Muscle of arm (tissue), 12 donors: ENCODE results near the gene VWA5B1. TPM values are rescaled to one million over a fixed set of nuclear protein-coding genes. Genes with fewer than 3 reads are reported as not detected.
"Not testable (repeated sequence)": the region's sequence is repeated elsewhere in the genome, so short reads cannot be mapped to it uniquely, and the experiment has no call there.

ENCODE experiments used
- DNase-seq: peaks from one replicate; pipeline ENCODE4 v3.0.0-alpha.2; 2013
- polyA plus RNA-seq, 12 donors: library from polyadenylated mRNA; unstranded; fragments of 120-200 nt; gene quantifications; one replicate each; pipeline ENCODE4 v1.2.1, GENCODE V29; 2013; ENCODE audit not compliant: insufficient read length in 12 of 12

VWA5B1 gene
- polyA plus RNA-seq, 12 donors: 0.05 to 0.44 (median 0.16) TPM; not detected in 2

DNA sequence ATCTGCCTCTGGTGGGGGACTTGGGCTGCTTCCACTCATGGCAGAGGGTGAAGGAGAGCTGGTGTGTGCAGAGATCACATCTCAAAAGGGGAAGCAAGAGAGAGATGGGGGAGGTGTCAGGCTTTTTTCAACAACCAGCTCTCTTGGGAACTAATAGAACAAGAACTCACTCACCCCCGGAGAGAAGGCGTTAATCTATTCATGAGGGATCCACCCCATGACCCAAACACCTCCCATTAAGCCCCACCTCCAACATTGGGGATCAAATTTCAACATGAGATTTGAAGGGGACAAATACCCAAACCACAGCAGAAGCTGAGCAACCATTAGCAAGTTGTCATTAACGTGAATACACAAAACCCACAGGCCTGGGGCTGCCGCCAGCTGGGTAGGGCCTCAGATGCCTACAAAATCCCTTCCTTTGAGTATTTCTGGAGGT is 12.0 kb upstream of the VWA5B1 start:
- DNase-seq: no peak

DNA sequence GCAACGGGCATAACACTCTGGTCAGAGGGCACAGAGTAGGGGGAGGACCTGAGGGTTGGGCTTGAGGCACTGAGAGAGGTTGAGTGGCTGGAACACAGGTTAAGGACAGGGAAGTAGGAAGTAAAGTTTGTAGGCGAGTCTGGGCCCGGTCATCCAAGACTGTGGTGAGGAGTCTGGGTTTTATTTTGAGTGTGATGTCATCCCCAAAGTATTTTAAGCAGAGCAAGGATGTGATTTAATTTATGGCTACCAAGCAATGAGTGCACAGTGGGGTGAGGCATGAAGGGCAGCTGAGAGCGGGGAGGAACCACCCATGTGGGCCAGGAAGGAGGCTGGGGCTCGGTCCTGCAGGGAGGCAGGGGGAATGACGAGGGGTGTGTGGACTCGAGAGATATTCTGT is 11.2 kb upstream of the VWA5B1 start:
- no peak for DNase-seq

DNA sequence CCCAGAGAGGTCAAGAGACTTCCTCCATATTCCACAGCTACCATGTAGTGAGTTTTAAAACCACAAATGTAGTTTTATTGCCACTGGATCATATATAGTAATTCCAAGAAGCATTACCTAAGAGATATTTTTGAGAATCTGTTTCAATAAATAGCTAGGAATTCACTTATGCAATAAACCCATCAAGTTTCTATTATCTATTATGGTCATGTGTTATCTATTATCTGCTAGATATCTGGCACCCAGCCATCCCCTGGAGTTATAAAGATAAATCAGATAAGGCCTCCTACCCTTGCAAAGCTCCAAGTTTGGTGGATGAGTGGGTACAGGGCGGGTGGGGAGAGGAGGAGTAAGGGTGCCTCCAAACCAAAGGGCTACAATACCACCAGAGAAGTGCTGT is 10.3 kb upstream of the VWA5B1 start:
- no peak for DNase-seq

GRCh38 chr1:20280906-20281305 is 9.8 kb upstream of the VWA5B1 start:
- DNase-seq: no peak

DNA sequence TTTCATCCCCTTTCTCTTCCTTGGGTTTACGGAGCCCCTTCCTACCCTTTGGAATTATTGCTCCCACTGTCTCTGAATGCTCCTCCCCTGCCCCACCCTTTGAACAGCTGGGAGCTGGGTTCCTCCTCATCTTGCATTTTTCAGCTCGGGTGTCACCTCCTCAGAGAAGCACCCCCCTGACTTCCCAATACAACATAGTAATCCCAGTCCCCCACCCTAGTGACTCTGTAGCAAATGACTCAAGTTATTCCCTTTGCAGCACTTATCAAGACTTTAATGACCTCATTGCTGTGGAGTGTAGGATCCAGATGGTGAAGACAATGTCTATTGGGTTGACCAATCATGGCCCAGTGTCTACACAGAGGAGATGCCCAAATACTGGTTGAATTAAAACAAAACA is 8.9 kb upstream of the VWA5B1 start:
- DNase-seq: no peak

DNA sequence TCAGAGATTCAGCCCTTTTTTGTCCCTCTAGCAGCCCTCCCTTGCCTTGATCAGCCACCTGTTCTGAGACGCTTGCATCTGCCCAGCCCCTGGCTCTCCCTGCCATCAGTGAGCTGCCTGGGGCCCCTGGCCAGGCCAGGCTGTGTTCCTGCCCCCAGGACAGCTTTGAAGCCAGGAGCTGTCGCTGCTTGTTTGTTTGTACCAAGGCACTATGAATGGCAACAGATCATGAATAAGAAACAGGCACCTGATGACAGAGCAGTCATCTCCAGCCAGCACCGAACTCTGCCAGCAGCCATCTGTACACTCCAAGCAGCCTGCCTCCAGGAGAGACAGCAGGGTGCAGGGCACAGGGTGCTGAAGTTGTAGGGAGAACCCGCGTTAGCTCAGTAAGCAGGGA is 8.1 kb upstream of the VWA5B1 start:
- DNase-seq: no peak

- DNase-seq: no peak
Measured at GRCh38 chr1:20284046-20284445, 6.6 kb upstream of the VWA5B1 start.

- no peak for DNase-seq
Measured at GRCh38 chr1:20284625-20285024, 6.0 kb upstream of the VWA5B1 start.

DNA sequence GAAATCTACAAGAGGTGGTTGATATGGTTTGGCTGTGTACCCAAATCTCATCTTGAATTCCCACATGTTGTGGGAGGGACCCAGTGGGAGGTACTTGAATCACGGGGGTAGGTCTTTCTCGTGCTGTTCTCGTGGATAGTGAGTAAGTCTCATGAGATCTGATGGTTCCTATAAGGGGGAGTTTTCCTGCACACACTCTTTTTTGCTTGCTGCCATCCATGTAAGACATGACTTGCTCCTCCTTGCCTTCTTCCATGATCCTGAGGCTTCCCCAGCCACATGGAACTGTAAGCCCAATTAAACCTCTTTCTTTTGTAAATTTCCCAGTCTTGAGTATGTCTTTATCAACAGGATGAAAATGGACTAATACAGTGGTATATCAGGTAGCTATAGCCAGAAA is 5.2 kb upstream of the VWA5B1 start:
- no peak for DNase-seq

DNA sequence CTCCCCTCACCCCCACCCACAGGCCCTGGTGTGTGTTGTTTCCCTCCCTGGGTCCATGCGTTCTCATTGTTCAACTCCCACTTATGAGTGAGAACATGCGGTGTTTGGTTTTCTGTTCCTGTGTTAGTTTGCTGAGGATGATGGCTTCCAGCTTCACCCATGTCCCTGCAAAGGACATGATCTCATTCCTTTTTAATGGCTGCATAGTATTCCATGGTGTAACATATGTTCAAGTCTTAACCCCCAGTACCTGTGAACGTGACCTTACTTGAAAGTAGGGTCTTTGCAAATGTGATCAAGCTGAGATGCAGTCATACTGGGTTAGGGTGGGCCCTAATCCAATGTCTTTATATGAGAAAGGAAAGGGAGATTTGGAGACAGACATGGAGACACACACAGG is 3.0 kb upstream of the VWA5B1 start:
- DNase-seq: not testable (repeated sequence)

DNA sequence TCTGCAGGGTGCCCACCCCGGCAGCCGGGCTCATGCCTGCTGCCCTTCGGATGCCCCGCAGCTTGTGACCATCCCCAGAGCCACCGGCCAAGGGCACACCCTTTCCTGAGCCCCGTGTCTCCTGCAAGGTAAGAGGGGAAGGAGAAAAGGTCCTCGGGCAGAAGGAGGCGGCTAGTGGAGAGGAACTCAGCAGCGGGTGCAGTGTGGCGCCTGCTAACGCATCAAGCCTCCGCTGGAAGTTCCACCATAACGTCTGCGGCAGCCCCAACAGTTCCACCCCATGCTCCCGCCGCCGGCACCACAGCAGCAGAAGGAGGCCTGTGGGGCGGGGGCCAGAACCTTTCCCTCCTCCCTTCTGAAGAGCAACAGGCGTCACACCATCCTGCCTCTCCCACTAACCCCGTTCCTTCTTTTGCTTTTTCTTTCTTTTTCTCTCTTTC is 990 bp downstream of the VWA5B1 start:
- no peak for DNase-seq

DNA sequence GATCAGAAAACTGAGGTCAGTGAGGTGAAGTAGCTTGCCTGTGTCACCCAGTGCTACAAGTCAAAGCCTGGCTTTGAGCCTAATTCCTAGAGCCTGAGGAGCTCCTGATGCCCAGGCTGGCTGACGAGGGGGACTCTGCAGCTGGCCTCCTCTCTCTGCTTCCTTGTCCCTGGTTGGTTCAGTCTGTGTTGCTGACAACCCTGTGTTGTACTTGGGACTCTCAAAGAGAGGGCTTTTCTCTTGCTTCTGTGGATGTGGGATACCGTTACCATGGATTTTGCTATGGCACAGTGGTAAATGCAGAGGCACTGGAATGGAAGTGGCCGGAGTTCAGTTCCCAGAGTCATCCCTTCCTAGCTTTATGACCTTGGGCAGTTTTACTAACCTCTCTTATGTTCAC is 8.0 kb downstream of the VWA5B1 start:
- DNase-seq: no peak

- DNase-seq: no peak
Measured at GRCh38 chr1:20301463-20302107, 10.9 kb downstream of the VWA5B1 start.

GRCh38 chr1:20302108-20302471 is 11.4 kb downstream of the VWA5B1 start:
- no peak for DNase-seq

- DNase-seq: no peak
Measured at GRCh38 chr1:20307026-20307425, 16.4 kb downstream of the VWA5B1 start.

GRCh38 chr1:20308569-20308968 is 17.9 kb downstream of the VWA5B1 start:
- DNase-seq: no peak

DNA sequence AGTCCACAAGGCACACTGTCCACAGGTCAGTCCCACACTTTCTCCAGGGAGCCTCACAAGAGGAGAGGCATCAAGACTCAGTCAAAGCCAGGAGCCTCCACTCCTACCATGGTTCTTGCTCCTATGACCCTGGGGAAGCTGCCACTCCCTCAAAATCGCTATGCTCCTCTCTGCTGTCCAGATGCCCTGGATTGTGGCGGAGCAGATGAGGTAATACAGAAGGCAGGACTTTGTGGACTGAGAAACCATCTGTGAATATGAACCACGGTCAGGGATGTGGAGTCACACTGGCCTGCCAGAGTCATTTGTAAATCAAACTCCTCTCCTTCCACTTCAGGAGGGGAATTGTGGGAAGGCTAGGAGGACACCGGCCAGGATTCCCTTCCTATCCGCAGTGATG is 20.6 kb downstream of the VWA5B1 start:
- no peak for DNase-seq

DNA sequence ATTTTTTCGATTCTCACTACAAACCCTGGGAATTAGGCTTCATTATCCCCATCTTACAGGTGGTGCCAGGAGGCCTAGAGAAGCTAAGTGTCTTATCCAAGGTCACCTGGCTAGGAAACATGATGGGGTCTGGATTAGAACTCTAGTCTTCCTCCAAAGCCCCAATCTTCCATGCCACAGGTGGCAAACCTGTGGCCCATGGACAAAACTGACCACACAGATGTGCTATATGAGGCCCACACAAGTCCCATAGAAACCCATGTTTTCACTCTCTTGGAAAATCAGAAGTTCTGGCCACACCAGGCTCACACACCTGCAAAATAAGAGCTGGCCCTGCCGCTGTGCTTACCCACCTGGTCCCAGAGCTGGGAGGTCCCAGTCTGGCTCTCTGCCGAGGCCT is 21.6 kb downstream of the VWA5B1 start:
- no peak for DNase-seq

GRCh38 chr1:20312818-20313217 is 22.1 kb downstream of the VWA5B1 start:
- DNase-seq: no peak

GRCh38 chr1:20317471-20317870 is 26.8 kb downstream of the VWA5B1 start:
- no peak for DNase-seq

GRCh38 chr1:20318521-20318920 is 27.8 kb downstream of the VWA5B1 start:
- DNase-seq: no peak

DNA sequence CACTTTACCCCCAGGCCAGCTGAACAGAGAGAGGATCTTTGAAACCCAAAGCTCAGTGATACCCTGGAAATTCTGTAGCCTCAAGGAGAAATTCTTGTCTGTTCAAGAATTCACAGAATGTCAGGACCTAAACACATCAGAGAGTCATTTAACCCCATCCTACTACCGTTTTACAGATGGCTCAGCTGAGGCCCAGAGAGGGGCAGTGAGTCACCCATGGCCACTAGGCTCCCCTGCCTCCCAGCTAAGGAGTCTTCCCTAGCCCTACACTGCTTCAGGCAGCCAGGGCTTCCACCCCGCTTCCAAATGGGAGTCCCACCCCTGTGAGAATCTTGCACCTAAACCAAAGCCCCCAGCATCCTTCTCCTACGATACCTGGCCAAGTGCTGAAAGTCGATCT is 28.3 kb downstream of the VWA5B1 start:
- DNase-seq: no peak

DNA sequence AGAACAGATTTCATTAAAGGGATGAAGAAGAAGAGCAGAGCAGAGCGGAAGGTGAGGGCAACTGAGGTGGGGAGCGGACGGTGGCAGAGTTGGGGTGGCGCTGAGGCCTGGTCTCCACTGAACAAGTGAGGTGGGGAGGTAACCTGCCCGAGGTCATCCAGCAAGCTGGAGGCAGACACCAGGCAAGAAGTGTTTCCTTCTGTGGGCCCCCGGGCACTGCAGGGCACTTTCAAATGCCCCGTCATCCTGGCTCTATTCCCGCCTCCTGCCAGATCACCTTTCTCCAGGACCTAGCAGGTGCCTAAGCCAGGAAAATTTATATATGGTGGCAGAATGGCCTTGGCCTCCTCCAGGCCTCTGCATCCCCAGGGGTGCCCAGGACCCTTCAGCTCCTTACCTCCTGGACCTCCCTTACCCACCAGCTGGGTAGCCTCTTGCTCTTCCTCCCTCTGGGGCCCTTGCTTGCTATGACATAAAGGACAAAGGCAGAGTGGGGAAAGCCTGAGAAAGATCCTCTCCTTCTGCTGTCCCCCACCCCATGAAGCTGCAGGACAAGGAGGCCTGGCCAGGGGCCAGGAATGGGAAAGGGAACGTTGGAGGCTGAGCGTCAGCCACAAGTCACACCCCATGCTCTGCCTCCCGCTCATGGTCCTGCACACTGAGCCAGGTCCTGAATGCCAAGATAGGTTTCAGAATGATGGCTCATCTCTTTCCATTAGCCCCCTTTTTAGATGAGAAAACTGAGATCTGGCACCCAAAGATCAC is 29.0 kb downstream of the VWA5B1 start:
- no peak for DNase-seq

GRCh38 chr1:20320704-20321103 is 30.0 kb downstream of the VWA5B1 start:
- DNase-seq: no peak
